Neural cell (in vitro differentiated cells): ENCODE data around the gene METAP1. TPM values are rescaled to one million over a fixed set of nuclear protein-coding genes. Genes with fewer than 3 reads are reported as not detected.

Experiments
- H2AFZ ChIP-seq: fragments of 200-600, 300-800 bp; sonication (generic), shearing (Covaris generic); 2 replicates; pipeline ENCODE4 v1.6.0; 2014; ENCODE audit warnings: low read depth, mild to moderate bottlenecking, antibody characterized with exemption, low read length, moderate library complexity
- H3F3A ChIP-seq: fragments of 200-600 bp; shearing (Covaris generic); 2 replicates; pipeline ENCODE4 v1.6.1; 2016; ENCODE audit warnings: mild to moderate bottlenecking, moderate library complexity, mixed read lengths, antibody characterized with exemption, low read length; ENCODE audit not compliant: insufficient read depth, poor library complexity, severe bottlenecking
- H3K27ac ChIP-seq: fragments of 200-600, 300-800 bp; sonication (generic), shearing (Covaris generic); 2 replicates; pipeline ENCODE4 v1.5.1; 2014; ENCODE audit warnings: mild to moderate bottlenecking, low read length, moderate library complexity
- H3K27me3 ChIP-seq: fragments of 300-800, 200-600 bp; sonication (generic), shearing (Covaris generic); 2 replicates; pipeline ENCODE4 v1.6.0; 2014; ENCODE audit warnings: mild to moderate bottlenecking, low read depth, low read length, moderate library complexity; ENCODE audit not compliant: insufficient read depth
- H3K36me3 ChIP-seq: fragments of 300-800, 200-600 bp; sonication (generic), shearing (Covaris generic); 2 replicates; pipeline ENCODE4 v1.5.1; 2014; ENCODE audit warnings: mild to moderate bottlenecking, antibody characterized with exemption, low read length, moderate library complexity; ENCODE audit not compliant: insufficient read depth
- H3K4me2 ChIP-seq: fragments of 300-800, 200-600 bp; sonication (generic), shearing (Covaris generic); 2 replicates; pipeline ENCODE4 v1.6.0; 2014; ENCODE audit warnings: mild to moderate bottlenecking, low read length
- H3K4me3 ChIP-seq: fragments of 300-800, 200-600 bp; sonication (generic), shearing (Covaris generic); 2 replicates; pipeline ENCODE4 v1.5.1; 2014; ENCODE audit warnings: mild to moderate bottlenecking, low read length, moderate library complexity
- H3K79me2 ChIP-seq: fragments of 200-600 bp; shearing (Covaris generic); replicated peaks from 2 replicates; pipeline ENCODE4 v1.6.0; 2014; ENCODE audit warnings: mild to moderate bottlenecking, low read length, moderate library complexity; ENCODE audit not compliant: insufficient read depth
- H3K9ac ChIP-seq: fragments of 300-800, 200-600 bp; sonication (generic), shearing (Covaris generic); 2 replicates; pipeline ENCODE4 v1.6.1; 2016; ENCODE audit warnings: mild to moderate bottlenecking, low read length, mixed read lengths
- H3K9me2 ChIP-seq: fragments of 200-600 bp; shearing (Covaris generic); 2 replicates; pipeline ENCODE4 v1.6.1; 2016; ENCODE audit warnings: mild to moderate bottlenecking, low read length, mixed read lengths; ENCODE audit not compliant: insufficient read depth
- H3K9me3 ChIP-seq: fragments of 200-600, 300-800 bp; sonication (generic), shearing (Covaris generic); 2 replicates; pipeline ENCODE4 v1.6.1; 2016; ENCODE audit warnings: mild to moderate bottlenecking, mixed run types, low read length, moderate library complexity, mixed read lengths
- H4K20me1 ChIP-seq: fragments of 200-600 bp; shearing (Covaris generic); 2 replicates; pipeline ENCODE4 v1.6.1; 2016; ENCODE audit warnings: mild to moderate bottlenecking, mixed run types; ENCODE audit not compliant: insufficient read depth
- CTCF ChIP-seq: fragments of 450-650 bp; IDR thresholded peaks from 2 replicates; pipeline ENCODE4 v1.5.1; 2014; ENCODE audit warnings: antibody characterized with exemption, mild to moderate bottlenecking, moderate library complexity; ENCODE audit not compliant: poor library complexity, severe bottlenecking
- EP300 ChIP-seq: fragments of 450-650 bp; conservative IDR thresholded peaks from 2 replicates; pipeline ENCODE4 v1.6.1; 2014; ENCODE audit warnings: antibody characterized with exemption, mild to moderate bottlenecking, moderate library complexity; ENCODE audit not compliant: poor library complexity, severe bottlenecking
- EZH2 ChIP-seq: fragments of 200-600, 300-800 bp; shearing (Covaris generic), sonication (generic); IDR thresholded peaks from 2 replicates; pipeline ENCODE4 v1.6.1; 2014; ENCODE audit warnings: antibody characterized with exemption, low read length, borderline replicate concordance, mild to moderate bottlenecking; ENCODE audit not compliant: insufficient read depth, poor library complexity, severe bottlenecking
- MXI1 ChIP-seq: fragments of 450-650 bp; conservative IDR thresholded peaks from 2 replicates; pipeline ENCODE4 v1.6.1; 2014; ENCODE audit warnings: antibody characterized with exemption, mild to moderate bottlenecking; ENCODE audit not compliant: poor library complexity, severe bottlenecking
- POLR2AphosphoS5 ChIP-seq: IDR thresholded peaks from 2 replicates; pipeline ENCODE4 v1.6.1; 2012
- RAD21 ChIP-seq: fragments of 450-650 bp; conservative IDR thresholded peaks from 2 replicates; pipeline ENCODE4 v1.6.1; 2014; ENCODE audit warnings: antibody characterized with exemption, mild to moderate bottlenecking, moderate library complexity
- REST ChIP-seq: IDR thresholded peaks from 2 replicates; pipeline ENCODE4 v1.6.1; 2012; ENCODE audit warnings: borderline replicate concordance
- SMC3 ChIP-seq: fragments of 450-650 bp; conservative IDR thresholded peaks from 2 replicates; pipeline ENCODE4 v1.6.1; 2014; ENCODE audit warnings: antibody characterized with exemption, mild to moderate bottlenecking, moderate library complexity; ENCODE audit not compliant: poor library complexity
- TAF1 ChIP-seq: IDR thresholded peaks from 2 replicates; pipeline ENCODE4 v1.6.1; 2012; ENCODE audit warnings: low read depth
- polyA plus RNA-seq: library from polyadenylated mRNA; depleted of rRNA; stranded (reverse); fragments of >200 nt; gene quantifications from 2 replicates; pipeline ENCODE4 v1.2.3, GENCODE V29; 2014

METAP1 gene
- polyA plus RNA-seq, 1 donor from 2014 or later = 24.5 TPM

GRCh38 chr4:98969878-98970785, 25.4 kb upstream of the METAP1 start:
- Histone ChIP-seq H4K20me1 (no peaks in the 10 kb centered on the region), H3K79me2 (no peaks in the 10 kb centered on the region), H3K27me3 (no peaks in the 10 kb centered on the region), H3K9ac (no peak overlapping the region), H3K4me2 (no peak overlapping the region), H2AFZ (no peak overlapping the region), H3F3A (no peaks in the 10 kb centered on the region), H3K9me3 (no peaks in the 10 kb centered on the region), H3K9me2 (no peaks in the 10 kb centered on the region), H3K4me3 (no peak overlapping the region), H3K36me3 (no peaks in the 10 kb centered on the region), H3K27ac (no peak overlapping the region)
- TF ChIP-seq SMC3 (no peak), MXI1 (no peak), TAF1 (no peak), EZH2 (no peak), POLR2AphosphoS5 (no peak), RAD21 (no peak), REST (no peak), EP300 (no peak), CTCF (no peak)

- Histone ChIP-seq H3K27ac (no peak overlapping the region), H3K9ac (no peak overlapping the region), H3K36me3 (no peaks in the 10 kb centered on the region), H4K20me1 (no peaks in the 10 kb centered on the region), H3K27me3 (no peaks in the 10 kb centered on the region), H3K9me3 (no peaks in the 10 kb centered on the region), H3K9me2 (no peaks in the 10 kb centered on the region), H3K79me2 (no peaks in the 10 kb centered on the region), H3K4me3 (no peak overlapping the region), H2AFZ (no peak overlapping the region), H3K4me2 (no peak overlapping the region), H3F3A (no peaks in the 10 kb centered on the region)
- TF ChIP-seq EZH2 (no peak), REST (no peak), RAD21 (no peak), CTCF (no peak), MXI1 (no peak), TAF1 (no peak), SMC3 (no peak), EP300 (no peak), POLR2AphosphoS5 (no peak)
Measured at GRCh38 chr4:98976716-98977115, 18.8 kb upstream of the METAP1 start.
